GM21619 (cell line): Measurements from ENCODE around the gene FGF6.
"Not testable (repeated sequence)": the region's sequence is repeated elsewhere in the genome, so short reads cannot be mapped to it uniquely, and the experiment has no call there.

ENCODE experiments used
- ATAC-seq: cut with Tn5 transposase; IDR thresholded peaks from one replicate; pipeline ENCODE4 v1.9.1; 2021; ENCODE audit not compliant: unreplicated experiment

FGF6 gene

DNA sequence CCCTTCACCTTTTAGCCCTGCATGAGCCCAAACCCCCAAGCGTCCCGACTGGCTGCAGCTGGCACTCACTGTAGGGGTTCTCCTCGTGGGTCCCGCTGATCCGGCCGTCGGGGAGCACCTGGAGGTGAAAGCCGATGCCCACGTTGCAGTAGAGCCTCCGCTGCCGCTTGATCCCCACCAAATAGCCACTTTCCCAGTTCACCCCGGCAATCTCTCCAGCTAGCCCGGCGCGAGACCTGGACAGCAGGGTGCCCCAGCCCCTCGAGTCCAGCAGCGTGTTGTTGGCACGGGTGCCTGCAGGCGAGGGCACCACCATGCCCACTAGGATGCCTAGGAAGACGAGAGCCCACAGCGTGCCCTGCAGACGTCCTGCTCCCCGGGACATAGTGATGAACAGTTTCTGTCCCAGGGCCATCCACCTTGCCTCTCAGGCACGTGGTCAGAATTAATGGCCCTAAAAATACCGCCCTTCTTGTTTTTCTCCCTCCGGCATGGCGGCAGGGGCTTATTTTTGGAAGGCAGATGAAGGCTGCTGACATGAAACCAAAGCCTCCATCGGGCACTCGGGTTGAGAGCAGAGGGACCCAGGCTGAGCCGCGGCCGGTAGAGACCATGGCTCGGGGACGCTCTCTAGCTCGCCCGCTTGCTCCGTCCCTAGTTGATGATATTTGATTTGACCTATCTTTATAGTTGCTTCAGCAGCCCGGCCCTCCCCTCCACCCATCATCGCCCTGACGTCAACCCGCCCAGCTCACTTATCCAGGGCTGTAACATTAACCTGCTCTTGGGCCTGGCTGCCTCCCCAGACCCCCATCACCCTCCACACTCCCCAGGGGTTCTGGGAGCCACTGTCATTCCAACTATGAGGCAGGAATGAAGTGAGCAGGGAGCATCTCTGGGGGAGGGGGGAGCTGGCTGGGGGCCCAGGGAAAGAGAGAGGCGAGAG is at the start of gene FGF6:
FGF6 (minus strand) TSS at position 660 of the 946 bp plus-strand sequence; CDS start at position 415, 245 bp downstream.
- ATAC-seq = no peak

DNA sequence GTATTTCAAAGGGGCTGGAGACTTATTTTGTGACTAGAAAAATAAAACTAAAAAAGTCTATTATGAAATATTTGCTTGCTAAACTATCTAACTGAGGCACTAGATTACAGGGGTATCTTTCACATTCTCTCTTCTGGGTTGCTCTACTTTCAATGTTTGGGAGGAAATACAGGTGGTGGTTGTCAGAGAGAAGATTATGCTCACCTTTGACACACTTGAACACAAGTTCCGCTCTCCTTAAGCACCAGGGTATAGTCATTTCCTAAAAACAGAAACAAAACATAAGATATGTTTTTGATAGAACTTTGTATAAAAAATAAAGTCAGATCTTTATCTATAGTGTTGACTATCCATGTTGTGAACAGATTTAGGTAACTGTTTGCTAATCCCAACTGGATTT is 45.4 kb upstream of the FGF6 start:
- no peak for ATAC-seq

DNA sequence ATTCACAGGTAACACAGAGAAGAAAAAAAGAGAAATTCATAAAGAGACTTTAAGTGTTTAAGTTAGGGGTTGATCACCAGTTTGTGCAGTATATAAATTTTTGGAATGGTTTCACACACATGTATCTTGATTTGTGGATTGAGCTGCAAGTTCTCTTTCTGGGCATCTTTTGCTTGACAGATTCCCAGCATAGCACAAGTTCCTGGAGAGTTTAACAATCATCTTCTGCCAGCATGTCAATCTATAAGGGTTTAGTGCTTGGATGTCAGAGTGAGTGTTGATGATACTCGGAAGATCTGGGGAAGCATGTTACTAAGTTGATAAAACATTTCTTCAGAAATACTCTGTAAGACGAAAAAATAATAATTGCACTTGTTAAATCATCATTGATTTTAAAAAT is 43.9 kb upstream of the FGF6 start:
- ATAC-seq = no peak

- ATAC-seq = no peak
Measured at GRCh38 chr12:4486980-4487379, 41.4 kb upstream of the FGF6 start.

DNA sequence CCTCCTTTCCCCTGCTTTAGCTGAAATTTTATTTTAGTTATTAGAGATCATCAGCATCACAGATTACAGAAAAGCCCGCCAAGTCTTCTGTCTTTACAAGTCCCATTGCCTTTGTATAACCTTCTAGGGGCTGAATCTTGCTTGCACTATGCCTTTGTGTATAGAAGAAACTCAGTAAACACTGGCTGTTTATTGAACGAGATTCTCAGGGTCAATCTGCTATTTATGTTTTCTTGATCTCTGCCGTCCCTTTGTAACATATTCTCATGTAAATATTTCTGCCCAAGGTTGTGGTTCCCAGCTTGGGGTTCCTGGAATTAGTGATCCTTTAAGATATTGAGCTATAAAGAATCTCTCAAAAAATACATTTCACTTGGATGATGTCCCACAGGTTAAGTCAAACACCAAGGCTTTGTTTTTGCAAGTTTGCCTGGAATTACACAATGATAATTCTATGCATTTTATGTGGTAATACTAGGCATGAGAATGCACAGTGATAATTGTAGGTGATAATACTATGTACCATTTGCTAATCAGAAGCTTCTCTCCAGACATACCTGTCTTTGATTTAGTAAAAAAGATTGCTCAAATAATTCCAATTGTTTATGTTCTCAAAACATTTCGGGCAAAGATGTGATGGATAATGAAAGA is 40.6 kb upstream of the FGF6 start:
- ATAC-seq = no peak

DNA sequence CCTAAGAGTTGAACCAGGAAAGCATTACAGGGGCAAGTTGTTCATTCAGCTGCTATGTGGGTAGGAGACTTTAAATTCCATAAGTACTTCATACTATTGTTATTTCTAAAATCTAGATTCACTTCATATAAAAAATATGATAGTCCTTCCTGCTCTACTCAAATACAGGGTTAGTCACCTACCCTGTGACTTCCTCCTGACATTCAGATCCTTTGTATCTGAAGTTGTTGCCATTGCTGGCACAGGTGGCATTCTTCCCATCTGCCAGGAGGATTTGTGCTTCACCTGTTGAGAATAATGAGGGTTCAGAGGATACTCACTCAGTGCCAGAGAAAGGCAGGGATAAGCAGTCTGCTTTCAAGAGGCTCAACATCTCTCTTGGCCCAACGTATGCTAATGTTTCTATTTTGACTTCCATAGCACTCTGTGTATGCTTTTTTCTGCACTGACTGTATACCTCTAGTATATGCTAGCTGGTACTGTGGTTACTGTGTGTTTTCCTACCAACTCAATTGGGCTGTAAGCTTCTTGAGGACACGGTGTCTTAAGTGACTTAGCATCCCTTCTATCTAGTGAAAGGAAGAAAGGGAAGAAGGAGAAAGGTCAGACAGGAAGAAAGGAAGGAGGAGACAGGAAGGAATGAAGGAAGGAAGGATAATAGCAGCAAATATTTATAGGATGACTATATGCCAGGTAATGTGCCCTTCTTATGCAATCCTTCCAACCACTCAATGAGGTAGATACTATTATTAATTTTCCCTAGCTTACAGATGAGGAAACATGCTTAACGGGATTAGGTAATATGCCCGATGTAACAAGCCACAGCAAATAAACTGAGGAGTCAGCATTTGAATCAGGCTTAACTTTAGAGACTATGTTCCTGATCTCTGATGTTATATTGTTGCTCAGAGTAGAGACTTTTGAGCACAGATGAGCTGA is 38.5 kb upstream of the FGF6 start:
- no peak for ATAC-seq

DNA sequence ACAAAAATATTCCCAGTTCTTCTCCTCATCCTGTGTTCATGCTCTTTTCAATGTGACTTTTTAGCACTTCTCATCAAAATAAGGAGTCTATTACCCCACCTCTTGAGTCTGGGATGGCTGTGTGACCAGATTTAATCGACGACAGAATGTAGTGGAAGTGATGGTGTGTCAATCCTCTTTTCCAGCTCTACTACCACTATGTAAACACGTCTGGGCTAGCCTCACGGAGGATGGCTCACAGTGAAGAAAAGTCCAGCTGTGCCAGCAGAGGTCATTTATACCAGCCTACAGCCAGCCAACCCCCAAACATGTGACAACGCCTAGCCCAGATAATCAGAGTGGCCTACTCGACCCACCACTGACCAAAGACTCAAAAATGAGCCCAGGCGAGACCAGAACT is 37.3 kb upstream of the FGF6 start:
- ATAC-seq = no peak

GRCh38 chr12:4478933-4479332 is 33.3 kb upstream of the FGF6 start:
- no peak for ATAC-seq

GRCh38 chr12:4477129-4477528 is 31.5 kb upstream of the FGF6 start:
- ATAC-seq = no peak

DNA sequence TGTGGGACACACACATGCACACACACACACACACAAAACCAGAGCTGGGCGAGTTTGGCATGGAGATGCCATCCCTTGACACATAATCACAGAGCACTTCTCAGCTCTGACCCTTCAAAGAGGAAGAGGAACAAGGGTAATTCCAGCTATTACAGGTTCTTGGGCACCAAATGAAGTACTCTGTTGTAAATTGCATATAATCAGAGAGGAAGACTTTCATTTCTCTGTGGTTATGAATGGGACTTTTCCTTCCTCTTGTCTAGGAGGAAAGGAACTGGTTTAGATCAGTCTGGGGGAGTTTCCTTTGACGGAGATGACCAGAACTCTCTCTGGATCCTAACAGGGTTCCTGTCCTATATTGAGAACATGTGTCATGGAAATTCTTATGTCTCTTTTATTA is 26.4 kb upstream of the FGF6 start:
- ATAC-seq = no peak

DNA sequence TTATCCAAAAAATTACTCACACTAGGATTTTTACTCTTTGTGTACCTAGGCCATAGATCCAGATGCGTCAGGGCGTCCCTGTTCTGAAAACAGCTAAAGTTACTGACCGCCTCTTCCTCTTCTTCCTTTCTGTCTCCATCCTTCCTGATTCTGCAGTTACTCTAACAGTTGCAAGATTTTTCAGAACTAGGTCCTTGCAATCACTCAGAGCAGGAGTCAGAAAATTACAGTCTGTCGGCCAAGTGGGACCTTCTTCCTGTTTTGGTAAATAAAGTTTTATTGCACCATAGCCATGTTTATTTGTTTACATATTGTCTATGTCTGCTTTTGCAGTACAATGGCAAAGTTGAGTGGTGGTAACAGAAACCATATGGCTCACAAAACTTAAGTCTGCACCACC is 25.6 kb upstream of the FGF6 start:
- ATAC-seq = no peak

- no peak for ATAC-seq
Measured at GRCh38 chr12:4468994-4469393, 23.4 kb upstream of the FGF6 start.

GRCh38 chr12:4460761-4461160 is 15.1 kb upstream of the FGF6 start:
- ATAC-seq = no peak

- not testable (repeated sequence) for ATAC-seq
Measured at GRCh38 chr12:4455849-4456248, 10.2 kb upstream of the FGF6 start.

- ATAC-seq = no peak
Measured at GRCh38 chr12:4454315-4454860, 8.8 kb upstream of the FGF6 start.

DNA sequence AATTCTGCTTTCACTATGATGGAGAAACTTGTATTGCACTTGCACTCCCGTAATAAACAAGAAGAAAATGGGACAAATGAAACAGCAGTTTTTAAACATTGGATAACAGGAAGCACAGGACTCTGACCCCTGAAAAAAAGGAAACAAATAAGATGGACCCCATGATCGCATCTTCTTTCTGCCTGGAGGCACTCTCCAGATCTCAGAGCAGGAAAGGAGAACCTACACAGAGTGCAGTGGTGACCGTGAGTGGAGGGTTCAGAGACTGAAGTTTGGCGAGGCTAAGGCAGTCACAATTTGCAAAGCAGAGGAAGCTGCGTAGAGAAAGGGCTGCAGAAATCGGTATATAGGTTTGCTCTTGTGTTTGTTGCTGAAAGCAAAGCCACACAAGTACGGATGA is 6.1 kb upstream of the FGF6 start:
- no peak for ATAC-seq

GRCh38 chr12:4450551-4451112 is 5.0 kb upstream of the FGF6 start:
- ATAC-seq = no peak

DNA sequence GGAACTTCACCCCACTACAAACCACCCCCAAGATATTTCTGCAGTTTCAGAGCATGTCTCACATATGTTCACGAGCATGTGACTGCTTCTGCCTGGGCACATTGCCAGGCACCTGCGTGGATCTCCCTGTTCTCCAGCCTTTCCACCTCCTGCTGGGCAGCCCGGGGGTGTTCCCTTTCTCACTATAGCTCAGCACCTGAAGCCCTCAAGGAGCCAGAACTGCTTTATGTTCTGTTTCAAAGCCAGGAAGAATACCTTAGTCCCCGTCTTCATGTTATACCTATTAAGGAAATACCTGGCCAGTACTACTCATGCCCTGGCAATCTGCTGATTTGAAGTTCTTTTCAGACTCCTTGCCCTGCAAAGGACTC is 4.2 kb upstream of the FGF6 start:
- no peak for ATAC-seq

DNA sequence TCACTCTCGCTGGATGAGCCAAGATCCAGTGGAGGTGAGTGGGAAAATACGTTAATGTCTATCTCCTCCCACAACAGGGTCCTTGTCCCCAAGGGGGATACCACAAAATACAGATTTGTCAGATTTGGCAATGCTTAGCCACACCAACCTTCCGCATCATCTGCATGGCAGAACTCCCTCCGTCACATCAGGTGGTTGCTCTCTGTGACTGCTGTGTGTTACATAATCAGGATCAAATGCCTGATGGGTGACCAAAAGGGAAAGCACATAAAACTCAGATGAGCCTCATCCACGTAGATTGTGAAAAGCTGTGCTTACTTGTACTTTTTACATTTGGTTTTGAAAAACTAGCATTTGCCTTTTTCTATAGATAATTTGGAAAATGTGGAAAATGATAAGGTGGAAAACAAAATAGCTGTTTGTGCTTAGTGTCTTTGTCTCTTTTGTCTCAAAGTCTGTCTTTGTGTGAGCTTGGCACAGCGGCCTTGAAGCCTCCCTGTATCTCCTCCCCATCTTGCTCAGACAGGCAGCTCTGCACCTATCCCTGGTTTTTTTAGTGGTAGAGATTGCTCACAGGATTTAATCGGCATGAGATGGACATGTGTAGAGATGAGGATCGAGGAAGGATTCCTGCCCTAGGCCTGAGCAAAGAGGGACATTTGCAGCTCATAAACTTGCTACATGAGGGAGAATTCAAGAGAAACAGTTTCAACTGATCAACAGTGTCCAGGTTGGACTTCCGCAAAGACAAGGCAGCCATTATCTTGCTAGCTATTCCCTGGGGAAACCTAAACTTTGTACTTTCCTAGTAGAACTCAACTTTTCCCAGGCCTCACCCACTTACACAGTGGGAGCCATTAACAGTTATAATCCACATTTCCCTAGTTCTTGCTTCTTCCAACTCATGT is 3.6 kb upstream of the FGF6 start:
- ATAC-seq = no peak
